GM23248 (cell line): Measurements from ENCODE around the gene PRRG2.

Experiments
- EZH2 ChIP-seq: fragments of 200-600 bp; sonication (generic); IDR thresholded peaks from 2 replicates; pipeline ENCODE4 v1.6.1; 2018; ENCODE audit warnings: antibody characterized with exemption, mild to moderate bottlenecking; ENCODE audit not compliant: insufficient read depth, poor library complexity, severe bottlenecking
- EZH2phosphoT487 ChIP-seq: fragments of 200-600 bp; sonication (generic); IDR thresholded peaks from 2 replicates; pipeline ENCODE4 v1.6.1; 2018; ENCODE audit warnings: antibody characterized with exemption, moderate library complexity, mild to moderate bottlenecking, low read depth; ENCODE audit not compliant: insufficient read depth

DNA sequence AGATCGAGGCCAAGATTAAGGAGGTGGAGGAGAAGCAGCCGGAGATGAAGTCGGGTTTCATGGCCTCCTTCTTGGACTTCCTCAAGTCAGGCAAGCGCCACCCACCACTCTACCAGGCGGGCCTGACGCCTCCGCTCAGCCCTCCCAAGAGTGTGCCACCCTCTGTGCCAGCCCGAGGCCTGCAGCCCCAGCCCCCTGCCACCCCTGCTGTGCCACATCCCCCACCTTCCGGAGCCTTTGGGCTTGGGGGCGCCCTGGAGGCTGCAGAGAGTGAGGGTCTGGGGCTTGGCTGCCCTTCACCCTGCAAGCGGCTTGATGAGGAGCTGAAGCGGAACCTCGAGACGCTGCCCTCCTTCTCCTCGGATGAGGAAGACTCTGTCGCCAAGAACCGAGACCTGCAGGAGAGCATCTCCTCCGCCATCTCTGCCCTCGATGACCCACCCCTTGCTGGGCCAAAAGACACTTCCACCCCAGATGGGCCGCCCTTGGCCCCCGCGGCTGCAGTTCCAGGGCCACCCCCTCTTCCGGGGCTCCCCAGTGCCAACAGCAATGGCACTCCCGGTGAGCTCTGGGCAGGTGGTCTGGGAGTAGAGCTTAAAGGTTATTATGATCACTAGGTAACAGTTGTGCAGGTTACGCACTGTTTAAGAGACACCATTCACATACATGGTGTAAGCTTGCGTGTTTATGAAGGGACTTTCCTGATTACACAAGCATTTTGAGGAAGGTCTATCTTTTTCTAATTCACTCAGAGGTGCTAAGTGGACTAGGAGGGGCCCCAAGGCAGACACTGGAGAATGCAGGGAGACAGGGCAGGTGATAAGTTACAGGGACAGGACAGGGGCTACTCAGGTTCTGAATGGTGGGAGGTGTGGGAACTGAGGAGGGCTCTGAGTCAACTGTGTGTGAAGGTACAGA is 18.5 kb downstream of the PRRG2 start:
- TF ChIP-seq EZH2phosphoT487 (no peak), EZH2 (no peak)
